GM06990 (cell line): ENCODE measurements around the gene CDX1.

Experiments used
- DNase-seq: peaks from one replicate; pipeline ENCODE4 v3.0.0-alpha.2; 2011; ENCODE audit not compliant: insufficient read length; ENCODE audit errors: extremely low read depth
- H3K27me3 ChIP-seq: replicated peaks from 2 replicates; pipeline ENCODE4 v1.6.0; 2011; ENCODE audit warnings: low read length; ENCODE audit not compliant: control insufficient read depth, insufficient read depth
- H3K36me3 ChIP-seq: 2 replicates; pipeline ENCODE4 v1.5.1; 2011; ENCODE audit warnings: low read length; ENCODE audit not compliant: control insufficient read depth, insufficient read depth
- H3K4me3 ChIP-seq: replicated peaks from 2 replicates; pipeline ENCODE4 v1.5.1; 2011; ENCODE audit warnings: low read depth, mild to moderate bottlenecking, control low read depth, low read length
- TF ChIP-seq, protein P1 (sequence below): IDR thresholded peaks from 2 replicates; pipeline ENCODE4 v1.5.1; 2011; ENCODE audit warnings: low read length, control low read depth, mild to moderate bottlenecking, inconsistent platforms; ENCODE audit not compliant: insufficient read depth, poor library complexity, severe bottlenecking

CDX1 gene

DNA sequence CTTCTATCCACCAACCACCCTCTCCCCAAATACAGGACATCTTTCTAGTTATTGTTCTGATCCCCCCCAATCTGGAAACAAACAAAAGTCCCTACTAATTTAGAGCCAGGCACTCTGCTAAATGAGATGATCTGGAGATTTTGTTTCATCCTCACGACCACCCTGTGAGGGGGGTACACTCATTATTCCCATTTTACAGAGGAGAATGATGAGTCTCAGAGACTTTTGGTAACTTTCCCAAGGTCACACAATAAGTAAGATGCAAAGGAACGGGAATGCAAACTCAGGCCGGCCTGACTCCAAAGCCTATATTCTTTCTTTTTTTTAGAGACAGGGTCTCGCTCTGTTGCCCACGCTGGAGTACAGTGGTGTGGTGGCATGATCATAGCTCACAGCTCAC is 20.3 kb upstream of the CDX1 start:
- TF ChIP-seq, protein P1, sequence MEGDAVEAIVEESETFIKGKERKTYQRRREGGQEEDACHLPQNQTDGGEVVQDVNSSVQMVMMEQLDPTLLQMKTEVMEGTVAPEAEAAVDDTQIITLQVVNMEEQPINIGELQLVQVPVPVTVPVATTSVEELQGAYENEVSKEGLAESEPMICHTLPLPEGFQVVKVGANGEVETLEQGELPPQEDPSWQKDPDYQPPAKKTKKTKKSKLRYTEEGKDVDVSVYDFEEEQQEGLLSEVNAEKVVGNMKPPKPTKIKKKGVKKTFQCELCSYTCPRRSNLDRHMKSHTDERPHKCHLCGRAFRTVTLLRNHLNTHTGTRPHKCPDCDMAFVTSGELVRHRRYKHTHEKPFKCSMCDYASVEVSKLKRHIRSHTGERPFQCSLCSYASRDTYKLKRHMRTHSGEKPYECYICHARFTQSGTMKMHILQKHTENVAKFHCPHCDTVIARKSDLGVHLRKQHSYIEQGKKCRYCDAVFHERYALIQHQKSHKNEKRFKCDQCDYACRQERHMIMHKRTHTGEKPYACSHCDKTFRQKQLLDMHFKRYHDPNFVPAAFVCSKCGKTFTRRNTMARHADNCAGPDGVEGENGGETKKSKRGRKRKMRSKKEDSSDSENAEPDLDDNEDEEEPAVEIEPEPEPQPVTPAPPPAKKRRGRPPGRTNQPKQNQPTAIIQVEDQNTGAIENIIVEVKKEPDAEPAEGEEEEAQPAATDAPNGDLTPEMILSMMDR: no peak
- no peaks in the 10 kb centered on the region for H3K27me3 ChIP-seq
- H3K4me3 ChIP-seq: no peak overlapping the region
- H3K36me3 ChIP-seq: no peaks in the 10 kb centered on the region
- no peak for DNase-seq

DNA sequence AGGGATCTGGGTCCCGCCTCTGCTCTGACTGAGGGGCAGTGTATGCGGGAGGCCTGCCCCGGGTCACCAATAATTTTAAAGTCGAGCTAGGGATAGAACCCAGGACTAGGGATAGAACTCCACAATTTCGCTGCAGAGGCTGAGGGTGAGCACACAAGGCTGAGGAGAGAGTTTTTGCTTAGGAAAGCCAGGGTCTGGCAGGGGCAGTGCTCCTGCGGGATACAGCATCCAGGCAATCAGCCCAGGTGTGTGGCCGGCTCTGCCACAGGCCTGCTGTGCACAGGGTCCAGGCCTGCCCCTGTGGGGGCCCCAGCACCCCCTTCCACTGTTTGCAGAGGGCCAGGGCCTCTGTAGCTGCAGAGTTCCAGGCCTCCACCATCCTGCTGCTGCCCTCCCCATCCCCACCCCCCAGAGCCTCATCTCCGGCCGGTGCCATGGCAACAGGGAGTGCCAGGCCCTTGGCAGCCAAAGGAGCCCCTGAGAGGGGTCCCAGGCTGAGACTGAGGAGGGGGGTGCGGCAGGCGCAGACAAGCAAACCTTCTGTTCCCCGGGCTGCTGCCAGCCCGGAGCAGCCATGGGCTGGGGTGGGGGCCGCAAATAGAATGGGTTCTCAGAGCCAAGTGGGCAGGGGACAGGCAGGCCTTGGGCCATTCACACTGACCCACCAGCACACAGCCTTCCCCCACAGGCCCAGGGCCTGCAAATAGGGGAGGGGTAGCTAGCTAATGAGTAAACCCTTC is 19.5 kb upstream of the CDX1 start:
- no peaks in the 10 kb centered on the region for H3K27me3 ChIP-seq
- no peak overlapping the region for H3K4me3 ChIP-seq
- DNase-seq: no peak
- no peaks in the 10 kb centered on the region for H3K36me3 ChIP-seq
- TF ChIP-seq, protein P1: no peak

DNA sequence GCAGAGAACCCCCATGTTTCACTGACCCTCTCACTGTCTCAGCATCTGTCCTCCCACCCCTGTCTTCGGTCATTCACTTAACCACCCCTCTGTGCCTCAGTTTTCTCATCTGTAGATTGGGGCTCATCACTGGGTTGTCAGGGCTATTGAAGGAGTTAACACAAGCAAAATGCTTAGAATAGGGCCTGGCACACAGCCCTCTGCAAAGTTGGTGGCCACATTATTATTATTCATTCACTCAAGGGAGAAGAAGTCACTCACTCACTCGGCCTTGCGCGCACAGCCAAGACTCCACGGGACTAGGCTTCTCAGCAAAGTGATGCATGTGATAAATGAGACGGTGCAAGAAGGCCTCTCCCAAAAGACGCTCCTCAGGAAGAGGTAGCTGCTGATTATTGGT is 18.9 kb upstream of the CDX1 start:
- DNase-seq: no peak
- H3K4me3 ChIP-seq: no peak overlapping the region
- TF ChIP-seq, protein P1: no peak
- H3K36me3 ChIP-seq: no peaks in the 10 kb centered on the region
- peaks cover 1% of the 10 kb centered on the region; the same call in 1 of the 2 replicates for H3K27me3 ChIP-seq

DNA sequence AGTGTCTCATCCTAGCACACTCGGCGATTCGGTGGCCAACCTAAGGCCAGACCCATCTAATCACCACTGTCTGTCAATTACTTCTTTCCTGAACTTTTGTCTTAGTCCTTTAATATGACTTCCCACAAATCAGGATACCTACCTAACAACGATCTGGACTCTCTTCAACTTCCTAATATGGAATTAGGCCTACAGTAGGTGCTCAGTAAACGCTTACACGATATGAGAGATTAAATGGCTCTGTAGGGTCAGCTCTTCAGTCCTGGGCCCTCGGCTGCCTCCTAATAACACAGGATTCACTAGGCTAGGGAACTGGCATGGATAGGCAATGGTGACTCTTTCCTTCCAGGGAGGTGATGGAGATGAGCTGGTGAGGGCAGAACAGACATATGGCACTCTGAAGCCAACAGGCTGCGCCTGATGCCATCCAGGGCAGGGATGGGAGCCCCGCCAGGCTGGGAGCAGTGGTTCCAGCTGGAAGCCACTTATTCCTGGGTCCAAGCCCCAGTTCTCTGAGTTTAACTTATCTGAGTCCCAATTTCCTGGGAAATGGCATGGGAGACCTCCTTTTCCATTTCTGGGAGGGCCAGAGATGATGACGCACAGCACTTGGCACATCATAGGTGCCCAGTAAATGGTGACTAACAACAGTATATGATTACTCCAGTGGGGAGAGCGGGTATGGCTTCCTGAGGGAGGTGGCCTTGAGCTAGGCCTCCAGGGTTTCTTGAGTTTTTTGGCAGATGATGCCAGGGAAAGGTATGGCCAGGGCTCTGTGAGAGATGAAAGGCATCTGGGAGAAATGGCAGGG is 18.3 kb upstream of the CDX1 start:
- TF ChIP-seq, protein P1: no peak
- Histone ChIP-seq H3K4me3 (no peak overlapping the region), H3K27me3 (peaks cover 1% of the 10 kb centered on the region; the same call in 1 of the 2 replicates), H3K36me3 (no peaks in the 10 kb centered on the region)
- DNase-seq: no peak

DNA sequence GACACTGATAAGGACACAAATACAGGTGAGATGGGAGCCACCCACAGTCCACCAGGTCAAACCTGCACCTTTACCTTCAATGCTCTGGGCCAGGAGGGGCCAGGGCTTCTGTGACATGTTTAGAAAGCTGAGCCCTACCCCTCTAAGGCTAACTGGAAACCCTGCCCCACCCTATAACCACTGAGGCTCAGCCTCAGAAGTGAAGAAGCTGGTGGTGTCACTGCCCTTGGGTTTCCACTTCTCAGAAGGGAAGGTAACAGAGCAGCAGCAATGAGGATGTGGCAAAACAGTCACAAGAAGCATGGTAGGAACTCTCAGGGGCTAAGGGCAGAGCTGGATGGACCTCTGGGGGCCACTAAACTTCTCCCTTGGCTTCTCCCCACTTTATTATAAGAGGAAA is 17.0 kb upstream of the CDX1 start:
- TF ChIP-seq, protein P1: no peak
- DNase-seq: no peak

More for the DNA sequence above, 17.0 kb upstream of the CDX1 start:
- Histone ChIP-seq H3K36me3 (no peaks in the 10 kb centered on the region), H3K27me3 (peaks cover 3% of the 10 kb centered on the region; the same call in 1 of the 2 replicates), H3K4me3 (no peak overlapping the region)
